Measurements from ENCODE around the gene MGMT.

The MGMT gene

DNA sequence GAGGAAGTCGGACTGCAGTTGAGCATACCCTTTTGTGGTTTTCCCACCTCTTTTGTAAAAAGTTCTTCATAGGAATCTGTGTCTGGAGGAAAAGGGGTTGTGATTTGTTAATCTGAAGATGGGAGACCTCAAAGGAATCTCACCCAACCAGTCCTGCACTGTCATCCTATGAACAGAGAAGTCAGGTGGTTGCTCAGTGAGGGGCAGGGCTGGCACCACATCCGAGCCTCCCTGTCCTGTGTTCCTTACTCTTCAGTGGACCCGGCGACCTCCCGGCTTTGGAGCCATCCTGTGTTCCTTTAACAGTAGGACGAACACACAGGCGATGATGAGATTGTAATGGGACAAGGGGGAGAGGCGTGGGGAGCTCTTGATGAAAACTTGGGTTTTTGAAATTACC lies 2.8 kb upstream of the MGMT start:
- ChIA-PET POLR2A (no interaction called here), CTCF (interaction anchor here (1.6 kb wide), 1 partner anchor 9 kb away, joined by 5 read pairs; no protein-coding TSS in a partner anchor)
- TF ChIP-seq, protein P1, sequence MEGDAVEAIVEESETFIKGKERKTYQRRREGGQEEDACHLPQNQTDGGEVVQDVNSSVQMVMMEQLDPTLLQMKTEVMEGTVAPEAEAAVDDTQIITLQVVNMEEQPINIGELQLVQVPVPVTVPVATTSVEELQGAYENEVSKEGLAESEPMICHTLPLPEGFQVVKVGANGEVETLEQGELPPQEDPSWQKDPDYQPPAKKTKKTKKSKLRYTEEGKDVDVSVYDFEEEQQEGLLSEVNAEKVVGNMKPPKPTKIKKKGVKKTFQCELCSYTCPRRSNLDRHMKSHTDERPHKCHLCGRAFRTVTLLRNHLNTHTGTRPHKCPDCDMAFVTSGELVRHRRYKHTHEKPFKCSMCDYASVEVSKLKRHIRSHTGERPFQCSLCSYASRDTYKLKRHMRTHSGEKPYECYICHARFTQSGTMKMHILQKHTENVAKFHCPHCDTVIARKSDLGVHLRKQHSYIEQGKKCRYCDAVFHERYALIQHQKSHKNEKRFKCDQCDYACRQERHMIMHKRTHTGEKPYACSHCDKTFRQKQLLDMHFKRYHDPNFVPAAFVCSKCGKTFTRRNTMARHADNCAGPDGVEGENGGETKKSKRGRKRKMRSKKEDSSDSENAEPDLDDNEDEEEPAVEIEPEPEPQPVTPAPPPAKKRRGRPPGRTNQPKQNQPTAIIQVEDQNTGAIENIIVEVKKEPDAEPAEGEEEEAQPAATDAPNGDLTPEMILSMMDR (IDR thresholded peaks at IDR 0.05; ENCODE audit: control extremely low read depth, extremely low read depth, low read depth, missing control alignments), result no peak
- DNase-seq (ENCODE audit: extremely low spot score), result no peak

GRCh38 chr10:129465796-129466702 lies 992 bp upstream of the MGMT start:
- no peak for DNase-seq (ENCODE audit: extremely low spot score)
- ChIA-PET CTCF (no interaction called here), POLR2A (no interaction called here)
- TF ChIP-seq, protein P1 (IDR thresholded peaks at IDR 0.05; ENCODE audit: control extremely low read depth, extremely low read depth, low read depth, missing control alignments), result no peak

DNA sequence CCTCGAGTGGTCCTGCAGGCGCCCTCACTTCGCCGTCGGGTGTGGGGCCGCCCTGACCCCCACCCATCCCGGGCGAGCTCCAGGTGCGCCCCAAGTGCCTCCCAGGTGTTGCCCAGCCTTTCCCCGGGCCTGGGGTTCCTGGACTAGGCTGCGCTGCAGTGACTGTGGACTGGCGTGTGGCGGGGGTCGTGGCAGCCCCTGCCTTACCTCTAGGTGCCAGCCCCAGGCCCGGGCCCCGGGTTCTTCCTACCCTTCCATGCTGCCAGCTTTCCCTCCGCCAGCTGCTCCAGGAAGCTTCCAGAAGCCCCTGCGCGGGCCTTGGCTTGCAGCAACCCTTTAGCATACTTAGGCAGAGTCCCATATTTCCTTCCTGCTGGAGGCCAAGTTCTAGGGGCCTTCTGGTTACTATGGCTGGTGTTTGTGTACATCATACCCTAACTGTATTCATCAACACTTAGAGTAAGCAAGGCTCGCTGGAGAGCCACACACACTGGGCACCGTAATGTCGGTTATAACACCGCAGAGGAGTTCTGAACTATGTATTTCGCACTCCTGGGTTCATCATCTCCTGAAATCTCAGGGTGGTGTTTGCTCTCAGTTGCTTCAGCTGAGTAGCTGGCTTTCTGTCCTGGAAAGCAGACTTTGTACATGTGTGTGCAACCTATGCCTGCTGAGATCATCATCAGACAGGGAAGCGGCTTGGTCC lies 471 bp downstream of the MGMT start:
- POLR2A ChIA-PET, result no interaction called here
- CTCF ChIA-PET, result no interaction called here
- DNase-seq (ENCODE audit: extremely low spot score), result no peak
- TF ChIP-seq, protein P1 (IDR thresholded peaks at IDR 0.05; ENCODE audit: control extremely low read depth, extremely low read depth, low read depth, missing control alignments), result no peak

- DNase-seq (ENCODE audit: extremely low spot score), result no peak
- CTCF ChIA-PET, result no interaction called here
- TF ChIP-seq, protein P1 (IDR thresholded peaks at IDR 0.05; ENCODE audit: control extremely low read depth, extremely low read depth, low read depth, missing control alignments), result no peak
- POLR2A ChIA-PET, result no interaction called here
These were observed 1.1 kb downstream of the MGMT start for GRCh38 chr10:129468187-129468586.

- CTCF ChIA-PET, result no interaction called here
These were observed 3.2 kb downstream of the MGMT start for GRCh38 chr10:129470103-129470851.

More at GRCh38 chr10:129470103-129470851, 3.2 kb downstream of the MGMT start:
- DNase-seq (ENCODE audit: extremely low spot score), result no peak
- TF ChIP-seq, protein P1 (IDR thresholded peaks at IDR 0.05; ENCODE audit: control extremely low read depth, extremely low read depth, low read depth, missing control alignments), result no peak
- POLR2A ChIA-PET, result no interaction called here

Data from GM10248 (cell line).